ENCODE measurements around the gene DUSP22.
"Not testable (repeated sequence)": the region's sequence is repeated elsewhere in the genome, so short reads cannot be mapped to it uniquely, and the experiment has no call there.

The DUSP22 gene

DNA sequence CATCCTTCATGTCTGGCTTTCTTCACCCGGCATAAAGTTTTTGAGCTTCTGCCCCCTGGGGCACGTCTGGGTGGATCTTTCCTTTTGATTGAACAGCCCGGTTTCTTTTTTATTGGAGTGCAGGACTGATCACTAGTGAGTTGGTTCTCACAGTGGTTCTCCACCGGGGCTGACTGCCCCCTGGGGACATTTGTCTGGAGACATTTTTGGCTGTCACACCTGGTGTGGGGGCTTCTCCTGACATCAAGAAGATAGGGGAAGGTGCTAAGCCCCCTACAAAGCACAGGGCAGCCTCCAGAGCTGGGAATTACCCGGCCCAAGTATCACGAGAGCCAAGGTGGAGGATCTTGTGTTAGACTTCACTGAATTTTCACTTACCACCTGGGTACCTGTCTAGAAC, 73.5 kb downstream of the DUSP22 start:
- DNase-seq (ENCODE audit: low read depth in 2 of 2): no peak

- no peak for DNase-seq (ENCODE audit: low read depth in 2 of 2)
Measured at GRCh38 chr6:366389-367297, 74.4 kb downstream of the DUSP22 start.

- DNase-seq (ENCODE audit: low read depth in 2 of 2): no peak
Measured at GRCh38 chr6:367298-367794, 75.1 kb downstream of the DUSP22 start.

DNA sequence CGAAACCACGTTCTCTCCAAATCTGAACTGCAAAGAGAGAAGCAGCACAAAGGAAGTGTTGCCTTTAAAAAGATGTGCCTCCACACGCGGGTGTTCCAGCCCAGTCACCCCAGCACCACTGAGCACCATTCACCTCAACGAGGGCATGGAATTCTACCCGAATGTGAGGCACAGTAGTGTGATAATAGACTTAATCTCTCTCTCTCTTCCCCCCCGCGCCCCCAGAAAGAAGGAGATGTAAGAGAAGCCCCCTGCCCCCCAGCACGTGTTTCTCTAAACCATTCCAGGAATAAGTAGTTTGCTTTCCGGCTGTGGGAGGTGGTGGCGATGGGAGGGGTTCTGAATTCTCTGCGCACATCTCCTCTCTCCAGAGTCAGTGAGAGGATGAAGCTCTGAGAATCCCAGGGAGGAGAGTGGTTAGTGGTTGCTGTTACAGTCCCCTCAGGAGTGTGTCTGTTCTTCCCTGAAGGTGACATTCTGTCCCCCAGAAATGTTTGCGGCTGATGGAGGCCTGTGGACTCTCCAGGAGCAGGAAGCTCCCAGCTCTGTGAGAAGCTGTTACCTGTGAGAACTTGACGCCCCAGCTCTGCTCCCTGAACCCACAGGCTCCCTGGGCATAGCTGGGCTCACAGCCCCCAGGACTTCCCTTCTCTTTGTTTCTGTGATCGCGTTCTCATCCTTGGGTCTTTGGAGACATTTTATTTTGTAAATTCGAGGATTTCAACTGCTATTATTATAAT, 75.8 kb downstream of the DUSP22 start:
- DNase-seq (ENCODE audit: low read depth in 2 of 2): no peak

GRCh38 chr6:369559-370431, 77.5 kb downstream of the DUSP22 start:
- DNase-seq (ENCODE audit: low read depth in 2 of 2): no peak

- DNase-seq (ENCODE audit: low read depth in 2 of 2): no peak
Measured at GRCh38 chr6:370555-370954, 78.3 kb downstream of the DUSP22 start.

GRCh38 chr6:371851-372250, 79.6 kb downstream of the DUSP22 start:
- not testable (repeated sequence) for DNase-seq (ENCODE audit: low read depth in 2 of 2)

DNA sequence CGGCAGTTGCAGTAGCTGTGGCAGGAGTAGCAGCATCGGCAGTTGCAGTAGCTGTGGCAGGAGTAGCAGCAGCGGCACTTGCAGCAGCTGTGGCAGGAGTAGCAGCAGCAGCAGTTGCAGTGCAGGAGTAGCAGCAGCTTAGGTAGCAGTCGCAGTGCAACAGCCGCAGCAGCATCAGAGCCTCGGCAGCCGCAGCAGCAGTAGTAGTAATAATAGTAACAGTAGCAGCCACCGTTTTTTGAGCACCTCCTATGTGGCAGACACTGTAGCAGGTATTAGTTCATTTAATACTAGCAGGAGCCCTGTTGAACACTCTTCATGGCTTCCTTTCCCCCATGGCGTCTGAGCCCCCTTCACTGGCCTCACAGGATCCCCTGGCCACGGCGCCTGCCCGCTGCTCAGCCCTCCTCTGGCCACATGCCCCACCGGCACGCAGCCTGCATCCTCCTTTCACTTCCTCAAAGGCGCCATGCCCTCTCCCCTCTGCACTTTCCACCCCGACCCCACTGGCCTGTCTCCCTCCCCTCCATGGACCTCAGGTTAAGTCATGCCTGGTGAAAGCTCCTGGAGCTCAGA, 80.1 kb downstream of the DUSP22 start:
- DNase-seq (ENCODE audit: low read depth in 2 of 2): no peak

DNA sequence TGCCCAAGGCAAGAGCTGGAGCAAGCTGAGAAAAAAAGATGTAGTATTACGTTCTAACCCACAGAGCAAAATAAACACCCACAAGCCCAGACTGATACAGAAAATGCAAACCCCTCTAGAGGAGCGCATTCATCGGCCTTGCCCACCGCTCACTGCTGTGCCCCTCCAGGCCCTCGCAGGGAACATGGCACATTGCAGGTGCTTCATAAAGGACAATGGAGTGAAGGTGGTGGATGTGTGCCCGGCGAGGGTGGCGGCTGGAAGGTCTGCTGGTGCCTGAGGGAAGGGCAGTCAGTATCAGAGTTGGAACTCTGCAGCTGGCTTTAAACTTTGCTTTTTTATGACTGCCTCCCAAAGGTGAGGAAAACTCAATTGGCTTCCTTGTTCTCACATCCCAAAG, 80.7 kb downstream of the DUSP22 start:
- no peak for DNase-seq (ENCODE audit: low read depth in 2 of 2)

- no peak for DNase-seq (ENCODE audit: low read depth in 2 of 2)
Measured at GRCh38 chr6:373773-374724, 81.8 kb downstream of the DUSP22 start.

GRCh38 chr6:374956-375355, 82.7 kb downstream of the DUSP22 start:
- DNase-seq (ENCODE audit: low read depth in 2 of 2): no peak

GRCh38 chr6:376827-377640, 84.7 kb downstream of the DUSP22 start:
- DNase-seq (ENCODE audit: low read depth in 2 of 2): no peak

- not testable (repeated sequence) for DNase-seq (ENCODE audit: low read depth in 2 of 2)
Measured at GRCh38 chr6:377641-378020, 85.3 kb downstream of the DUSP22 start.

DNA sequence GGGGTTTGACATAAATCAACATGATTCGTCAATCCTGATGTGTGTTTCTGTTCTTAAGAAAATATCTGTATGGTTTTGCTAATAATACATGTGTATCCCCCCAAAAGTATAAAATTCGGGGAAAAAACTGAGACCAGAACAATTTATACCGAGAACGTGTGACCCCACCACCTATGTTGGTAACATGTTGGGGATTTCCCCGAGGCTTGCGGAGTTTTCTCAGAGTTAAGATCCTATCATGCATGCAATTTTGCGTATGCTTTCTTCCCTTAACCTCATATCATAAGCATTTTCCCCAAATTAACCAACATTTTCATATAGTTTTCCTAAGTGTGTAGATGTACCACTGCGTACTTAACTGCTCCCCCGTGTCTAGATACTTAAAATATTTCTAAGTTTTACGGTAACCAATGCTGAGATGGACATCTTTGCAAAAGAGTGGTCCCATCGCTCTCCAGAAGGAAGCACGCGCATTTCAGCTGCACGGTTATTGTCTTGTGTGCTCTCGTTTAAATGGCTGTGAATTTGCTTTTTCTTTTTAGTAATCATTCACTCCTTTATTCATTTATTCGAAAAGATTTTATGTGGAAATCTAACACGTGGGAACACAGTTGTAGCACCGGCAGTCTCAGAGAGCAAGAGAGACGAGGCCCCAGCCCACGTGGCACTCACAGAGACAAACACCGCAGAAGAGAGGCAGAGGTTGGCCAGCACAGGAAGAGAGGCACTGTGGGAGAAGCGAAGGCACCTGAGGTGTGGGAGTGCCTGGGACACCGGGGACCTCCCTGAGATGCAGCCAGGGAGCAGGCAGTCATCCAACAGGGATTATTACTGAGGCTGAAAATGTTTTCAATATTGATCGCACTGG, 86.0 kb downstream of the DUSP22 start:
- no peak for DNase-seq (ENCODE audit: low read depth in 2 of 2)

DNA sequence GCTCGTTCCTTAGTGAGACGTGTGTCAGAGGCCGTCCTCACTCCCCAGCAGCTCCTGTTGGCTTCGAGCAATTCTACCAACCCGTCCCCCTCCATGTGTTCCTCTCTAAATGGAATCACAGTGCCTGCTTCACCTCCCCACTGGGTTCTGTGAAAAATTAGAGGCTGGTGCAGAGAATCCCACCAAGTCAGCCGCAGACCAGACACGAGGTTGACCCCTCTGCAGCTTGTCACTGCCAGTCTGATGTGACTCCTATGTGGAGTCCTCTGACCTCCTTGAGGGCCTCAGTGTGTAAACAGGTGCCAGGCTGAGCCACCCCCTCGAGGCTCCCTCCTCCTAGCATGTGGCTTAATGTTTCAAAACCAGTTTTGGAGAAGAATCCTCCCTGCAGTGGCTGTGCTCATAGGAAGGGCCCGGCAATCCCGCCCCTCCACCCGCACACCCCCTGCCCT, 86.7 kb downstream of the DUSP22 start:
- DNase-seq (ENCODE audit: low read depth in 2 of 2): no peak

GRCh38 chr6:379410-380181, 87.3 kb downstream of the DUSP22 start:
- DNase-seq (ENCODE audit: low read depth in 2 of 2): no peak

Measured in stimulated activated CD4-positive, alpha-beta T cell treated with anti-CD3 and anti-CD28 coated beads, Interleukin-4, amount 100 ng/mL, for 48 hours (primary cell).